OCI-LY7 (cell line): ENCODE data around the gene WWOX. TPM values are rescaled to one million over a fixed set of nuclear protein-coding genes. Genes with fewer than 3 reads are reported as not detected.

Source experiments
- BruUV-seq: library from RNA; stranded (reverse); fragments of 400-500 nt; replicated peaks from 2 replicates; lab custom pipeline; 2021; lab: Mats Ljungman, UMichigan
- CTCF ChIA-PET: fragments of 300-600 bp; sonication (Branson Sonifier 250); formaldehyde crosslinking; loops from one replicate; lab custom pipeline; 2022; ENCODE audit warnings: antibody characterized with exemption; ENCODE audit not compliant: unreplicated experiment; lab: Charles Lee
- POLR2A ChIA-PET: fragments of 300-600 bp; sonication (Branson Sonifier 250); formaldehyde crosslinking; loops from one replicate; lab custom pipeline; 2022; ENCODE audit warnings: antibody characterized with exemption; lab: Charles Lee
- DNase-seq: peaks from one replicate; pipeline ENCODE4 v3.0.0-alpha.2; 2015; ENCODE audit warnings: low spot score
- H2AFZ ChIP-seq: fragments of 200-600 bp; sonication (generic), shearing (Covaris generic); 2 replicates; pipeline ENCODE4 v1.6.1; 2014; ENCODE audit warnings: mild to moderate bottlenecking, antibody characterized with exemption, low read length, moderate library complexity
- H3K27ac ChIP-seq: fragments of 200-600 bp; sonication (generic); 2 replicates; pipeline ENCODE4 v1.5.1; 2014; ENCODE audit warnings: mixed run types, low read depth, mild to moderate bottlenecking, moderate library complexity, low read length, inconsistent platforms; ENCODE audit not compliant: poor library complexity, severe bottlenecking
- H3K36me3 ChIP-seq: fragments of 200-600 bp; sonication (generic); 2 replicates; pipeline ENCODE4 v1.6.1; 2014; ENCODE audit warnings: mild to moderate bottlenecking, antibody characterized with exemption, low read length, moderate library complexity, mixed read lengths; ENCODE audit not compliant: insufficient read depth
- H3K4me1 ChIP-seq: fragments of 200-600 bp; sonication (generic); 2 replicates; pipeline ENCODE4 v1.5.1; 2014; ENCODE audit warnings: mild to moderate bottlenecking, low read length; ENCODE audit not compliant: insufficient read depth, poor library complexity, severe bottlenecking
- H3K4me2 ChIP-seq: fragments of 200-600 bp; sonication (generic); 2 replicates; pipeline ENCODE4 v1.6.1; 2014; ENCODE audit warnings: mild to moderate bottlenecking, low read length
- H3K4me3 ChIP-seq: fragments of 200-600 bp; sonication (generic); 2 replicates; pipeline ENCODE4 v1.5.1; 2014; ENCODE audit warnings: mild to moderate bottlenecking, low read depth, low read length; ENCODE audit not compliant: poor library complexity, severe bottlenecking
- H3K79me2 ChIP-seq: fragments of 200-600 bp; sonication (generic); 2 replicates; pipeline ENCODE4 v1.6.1; 2016; ENCODE audit warnings: low read depth, mild to moderate bottlenecking, low read length, moderate library complexity, mixed read lengths; ENCODE audit not compliant: insufficient read depth
- H3K9me2 ChIP-seq: fragments of 200-600 bp; sonication (generic); 2 replicates; pipeline ENCODE4 v1.6.1; 2016; ENCODE audit warnings: mild to moderate bottlenecking, low read length, mixed read lengths; ENCODE audit not compliant: insufficient read depth
- H3K9me3 ChIP-seq: fragments of 200-600 bp; sonication (generic); 2 replicates; pipeline ENCODE4 v1.6.1; 2014; ENCODE audit warnings: mild to moderate bottlenecking, mixed run types, low read length, mixed read lengths
- H4K20me1 ChIP-seq: fragments of 200-600 bp; sonication (generic); 2 replicates; pipeline ENCODE4 v1.6.1; 2014; ENCODE audit warnings: mild to moderate bottlenecking, antibody characterized with exemption, low read length, moderate library complexity, mixed read lengths; ENCODE audit not compliant: insufficient read depth
- EZH2phosphoT487 ChIP-seq: fragments of 200-600 bp; sonication (generic); IDR thresholded peaks from 2 replicates; pipeline ENCODE4 v1.6.1; 2018; ENCODE audit warnings: low read depth, borderline replicate concordance, mild to moderate bottlenecking, mixed run types, antibody characterized with exemption, low read length, moderate library complexity, mixed read lengths
- intact Hi-C: fragments of 100-400 bp; cut with micrococcal nuclease; formaldehyde crosslinking; loops from one replicate; pipeline ENCODE4 v1.10.0; 2022; ENCODE audit not compliant: unreplicated experiment
- total RNA-seq, 2 experiments: library from RNA; depleted of rRNA in 1 of 2; stranded (reverse); fragments of >200 nt in 1 of 2; shearing (Covaris generic) in 1 of 2; gene quantifications; 2 replicates each; pipeline ENCODE4 v1.2.3, GENCODE V29; 2014 to 2022
- TF ChIP-seq, protein P1 (sequence below): fragments of 200-600 bp; sonication (generic); conservative IDR thresholded peaks from 2 replicates; pipeline ENCODE4 v1.5.1; 2014; ENCODE audit warnings: mild to moderate bottlenecking, antibody characterized with exemption, low read length, moderate library complexity, mixed read lengths

Gene WWOX
- total RNA-seq, 2 experiments from 2014 or later = 40.2 to 47.6 TPM

DNA sequence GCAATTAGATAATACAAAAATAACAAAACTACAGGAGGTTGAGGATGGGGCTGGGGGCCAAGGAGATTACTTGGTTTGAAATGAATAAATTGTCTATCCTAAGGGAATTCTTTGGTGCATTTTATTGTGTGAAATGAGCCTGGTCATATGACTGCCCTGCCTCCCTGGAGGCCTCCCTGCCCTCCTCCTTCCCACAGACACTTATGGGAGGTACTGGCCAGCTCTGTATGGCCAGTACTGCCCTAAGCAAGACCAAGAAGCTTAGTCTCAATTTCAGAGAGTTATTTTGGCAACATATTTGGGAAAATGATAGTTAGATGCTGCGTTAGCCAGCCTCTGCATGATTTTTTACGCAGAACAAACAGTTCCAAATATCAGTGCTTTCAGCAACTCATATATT is 511.9 kb downstream of the WWOX start:
- no peaks in the 10 kb centered on the region for H3K36me3 ChIP-seq
- intact Hi-C loops = no loop called here

DNA sequence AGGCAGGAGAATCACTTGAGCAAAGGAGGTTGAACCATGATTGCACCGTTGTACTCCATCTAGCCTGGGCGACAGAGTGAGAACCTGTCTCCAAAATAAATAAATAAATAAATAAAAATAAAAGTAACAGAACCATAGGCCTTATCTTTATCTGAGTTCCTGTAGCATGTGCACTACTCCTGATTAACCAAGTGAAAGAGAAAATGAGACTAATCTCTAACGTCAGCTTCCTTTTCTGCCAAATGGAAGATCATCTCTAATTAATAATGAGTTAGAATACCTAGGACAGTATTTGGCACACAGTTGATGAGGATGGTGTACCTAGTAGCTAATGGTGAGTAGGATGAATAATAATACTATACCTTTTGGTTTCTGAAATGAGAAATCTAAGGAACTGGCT is 520.4 kb downstream of the WWOX start:
- 0 out of 2 replicates have a peak, but pooled peaks cover 6% of the 10 kb centered on the region for H3K9me3 ChIP-seq
- no peak overlapping the region for H2AFZ ChIP-seq
- H3K9me2 ChIP-seq = no peaks in the 10 kb centered on the region
- no peaks in the 10 kb centered on the region for H3K36me3 ChIP-seq
- TF ChIP-seq EZH2phosphoT487 = no peak
- TF ChIP-seq, protein P1, sequence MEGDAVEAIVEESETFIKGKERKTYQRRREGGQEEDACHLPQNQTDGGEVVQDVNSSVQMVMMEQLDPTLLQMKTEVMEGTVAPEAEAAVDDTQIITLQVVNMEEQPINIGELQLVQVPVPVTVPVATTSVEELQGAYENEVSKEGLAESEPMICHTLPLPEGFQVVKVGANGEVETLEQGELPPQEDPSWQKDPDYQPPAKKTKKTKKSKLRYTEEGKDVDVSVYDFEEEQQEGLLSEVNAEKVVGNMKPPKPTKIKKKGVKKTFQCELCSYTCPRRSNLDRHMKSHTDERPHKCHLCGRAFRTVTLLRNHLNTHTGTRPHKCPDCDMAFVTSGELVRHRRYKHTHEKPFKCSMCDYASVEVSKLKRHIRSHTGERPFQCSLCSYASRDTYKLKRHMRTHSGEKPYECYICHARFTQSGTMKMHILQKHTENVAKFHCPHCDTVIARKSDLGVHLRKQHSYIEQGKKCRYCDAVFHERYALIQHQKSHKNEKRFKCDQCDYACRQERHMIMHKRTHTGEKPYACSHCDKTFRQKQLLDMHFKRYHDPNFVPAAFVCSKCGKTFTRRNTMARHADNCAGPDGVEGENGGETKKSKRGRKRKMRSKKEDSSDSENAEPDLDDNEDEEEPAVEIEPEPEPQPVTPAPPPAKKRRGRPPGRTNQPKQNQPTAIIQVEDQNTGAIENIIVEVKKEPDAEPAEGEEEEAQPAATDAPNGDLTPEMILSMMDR = no peak
- CTCF ChIA-PET = no interaction called here
- no peak overlapping the region for H3K4me3 ChIP-seq
- H3K4me2 ChIP-seq = no peak overlapping the region
- intact Hi-C loops = no loop called here
- no peaks in the 10 kb centered on the region for H4K20me1 ChIP-seq
- H3K27ac ChIP-seq = no peak overlapping the region
- H3K4me1 ChIP-seq = no peaks in the 10 kb centered on the region
- no TSS peak for BruUV-seq
- DNase-seq = no peak
- H3K79me2 ChIP-seq = no peaks in the 10 kb centered on the region
- POLR2A ChIA-PET = no interaction called here

More for the DNA sequence above, 511.9 kb downstream of the WWOX start:
- no peak for DNase-seq
- Histone ChIP-seq H3K4me2 (no peak overlapping the region), H3K27ac (no peak overlapping the region), H3K4me1 (no peaks in the 10 kb centered on the region), H2AFZ (no peak overlapping the region), H3K4me3 (no peak overlapping the region), H4K20me1 (no peaks in the 10 kb centered on the region), H3K9me2 (no peaks in the 10 kb centered on the region), H3K9me3 (no peaks in the 10 kb centered on the region), H3K79me2 (no peaks in the 10 kb centered on the region)
- ChIA-PET POLR2A (no interaction called here), CTCF (no interaction called here)
- no TSS peak for BruUV-seq
- TF ChIP-seq, protein P1 = no peak
- no peak for TF ChIP-seq EZH2phosphoT487

DNA sequence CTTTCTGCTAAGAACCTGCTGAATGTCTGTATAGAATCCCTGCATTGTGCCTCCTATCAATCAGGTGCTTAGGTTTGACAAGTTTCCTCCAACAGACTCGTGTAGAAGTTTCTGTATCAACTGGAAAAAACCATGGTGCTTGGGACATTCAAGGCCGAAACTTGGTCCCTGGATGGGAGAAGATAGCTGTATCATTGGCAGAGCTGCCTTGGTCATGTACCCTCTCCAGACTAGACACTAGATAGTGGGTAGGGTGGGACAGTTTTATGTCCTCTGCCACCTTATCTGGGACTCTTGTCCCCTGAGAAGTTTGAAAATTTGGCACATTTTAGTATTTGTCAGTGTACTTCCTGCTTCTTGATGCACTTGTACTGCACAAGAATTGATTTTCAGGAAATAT is 520.8 kb downstream of the WWOX start:
- Histone ChIP-seq H4K20me1 (no peaks in the 10 kb centered on the region), H3K9me3 (0 out of 2 replicates have a peak, but pooled peaks cover 6% of the 10 kb centered on the region), H3K27ac (no peak overlapping the region), H3K4me3 (no peak overlapping the region), H3K36me3 (no peaks in the 10 kb centered on the region), H3K9me2 (no peaks in the 10 kb centered on the region), H2AFZ (no peak overlapping the region), H3K4me1 (no peaks in the 10 kb centered on the region), H3K4me2 (no peak overlapping the region), H3K79me2 (no peaks in the 10 kb centered on the region)
- no TSS peak for BruUV-seq
- no peak for DNase-seq
- CTCF ChIA-PET = no interaction called here
- TF ChIP-seq, protein P1 = no peak
- POLR2A ChIA-PET = no interaction called here
- intact Hi-C loops = no loop called here
